ENCODE data around the gene FHAD1. TPM values are rescaled to one million over a fixed set of nuclear protein-coding genes. Genes with fewer than 3 reads are reported as not detected.

FHAD1 gene
- total and polyA plus RNA-seq, 10 of the 15 experiments (the other 5 are each of a cell fraction or from before 2014, with no cell fraction given): 0.09 to 1.0 (median 0.32) TPM; not detected in 2

GRCh38 chr1:15246960-15247614, at the start of gene FHAD1 (continued):
- TF ChIP-seq, protein P1, sequence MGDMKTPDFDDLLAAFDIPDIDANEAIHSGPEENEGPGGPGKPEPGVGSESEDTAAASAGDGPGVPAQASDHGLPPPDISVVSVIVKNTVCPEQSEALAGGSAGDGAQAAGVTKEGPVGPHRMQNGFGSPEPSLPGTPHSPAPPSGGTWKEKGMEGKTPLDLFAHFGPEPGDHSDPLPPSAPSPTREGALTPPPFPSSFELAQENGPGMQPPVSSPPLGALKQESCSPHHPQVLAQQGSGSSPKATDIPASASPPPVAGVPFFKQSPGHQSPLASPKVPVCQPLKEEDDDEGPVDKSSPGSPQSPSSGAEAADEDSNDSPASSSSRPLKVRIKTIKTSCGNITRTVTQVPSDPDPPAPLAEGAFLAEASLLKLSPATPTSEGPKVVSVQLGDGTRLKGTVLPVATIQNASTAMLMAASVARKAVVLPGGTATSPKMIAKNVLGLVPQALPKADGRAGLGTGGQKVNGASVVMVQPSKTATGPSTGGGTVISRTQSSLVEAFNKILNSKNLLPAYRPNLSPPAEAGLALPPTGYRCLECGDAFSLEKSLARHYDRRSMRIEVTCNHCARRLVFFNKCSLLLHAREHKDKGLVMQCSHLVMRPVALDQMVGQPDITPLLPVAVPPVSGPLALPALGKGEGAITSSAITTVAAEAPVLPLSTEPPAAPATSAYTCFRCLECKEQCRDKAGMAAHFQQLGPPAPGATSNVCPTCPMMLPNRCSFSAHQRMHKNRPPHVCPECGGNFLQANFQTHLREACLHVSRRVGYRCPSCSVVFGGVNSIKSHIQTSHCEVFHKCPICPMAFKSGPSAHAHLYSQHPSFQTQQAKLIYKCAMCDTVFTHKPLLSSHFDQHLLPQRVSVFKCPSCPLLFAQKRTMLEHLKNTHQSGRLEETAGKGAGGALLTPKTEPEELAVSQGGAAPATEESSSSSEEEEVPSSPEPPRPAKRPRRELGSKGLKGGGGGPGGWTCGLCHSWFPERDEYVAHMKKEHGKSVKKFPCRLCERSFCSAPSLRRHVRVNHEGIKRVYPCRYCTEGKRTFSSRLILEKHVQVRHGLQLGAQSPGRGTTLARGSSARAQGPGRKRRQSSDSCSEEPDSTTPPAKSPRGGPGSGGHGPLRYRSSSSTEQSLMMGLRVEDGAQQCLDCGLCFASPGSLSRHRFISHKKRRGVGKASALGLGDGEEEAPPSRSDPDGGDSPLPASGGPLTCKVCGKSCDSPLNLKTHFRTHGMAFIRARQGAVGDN (IDR thresholded peaks at IDR 0.05): peak; percentile 38; the same call in 1 of the 2 replicates
- TF ChIP-seq NKRF (conservative IDR thresholded peaks at IDR 0.05) (peak; percentile 75), DPF2 (IDR thresholded peaks at IDR 0.05) (peak; percentile 70; the same call in 1 of the 2 replicates), HDGF (IDR thresholded peaks at IDR 0.05) (no peak), YBX1 (IDR thresholded peaks at IDR 0.05) (no peak), GATAD2B (conservative IDR thresholded peaks at IDR 0.05; ENCODE audit: low read depth) (no peak; the same call in 1 of the 2 replicates), ZNF384 (IDR thresholded peaks at IDR 0.05; ENCODE audit: borderline replicate concordance, low read depth, low read length) (no peak), SUPT20H (IDR thresholded peaks at IDR 0.05; ENCODE audit: borderline replicate concordance, control insufficient read depth, low read depth, low read length) (no peak), CEBPB (IDR thresholded peaks at IDR 0.05; ENCODE audit: borderline replicate concordance in 1 of 2, low read depth in 2 of 2, low read length in 2 of 2) (no peak), TAF1 (IDR thresholded peaks at IDR 0.05; ENCODE audit: borderline replicate concordance, low read depth, low read length) (no peak), HDAC6 (IDR thresholded peaks at IDR 0.05; ENCODE audit: unreplicated experiment) (no peak), ZNF274 (IDR thresholded peaks at IDR 0.05; ENCODE audit: insufficient read depth, insufficient read length) (no peak), TBL1XR1 (IDR thresholded peaks at IDR 0.05; ENCODE audit: low read depth, low read length) (no peak)
- TF ChIP-seq, protein P2, sequence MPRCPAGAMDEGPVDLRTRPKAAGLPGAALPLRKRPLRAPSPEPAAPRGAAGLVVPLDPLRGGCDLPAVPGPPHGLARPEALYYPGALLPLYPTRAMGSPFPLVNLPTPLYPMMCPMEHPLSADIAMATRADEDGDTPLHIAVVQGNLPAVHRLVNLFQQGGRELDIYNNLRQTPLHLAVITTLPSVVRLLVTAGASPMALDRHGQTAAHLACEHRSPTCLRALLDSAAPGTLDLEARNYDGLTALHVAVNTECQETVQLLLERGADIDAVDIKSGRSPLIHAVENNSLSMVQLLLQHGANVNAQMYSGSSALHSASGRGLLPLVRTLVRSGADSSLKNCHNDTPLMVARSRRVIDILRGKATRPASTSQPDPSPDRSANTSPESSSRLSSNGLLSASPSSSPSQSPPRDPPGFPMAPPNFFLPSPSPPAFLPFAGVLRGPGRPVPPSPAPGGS (IDR thresholded peaks at IDR 0.05; ENCODE audit: borderline replicate concordance, insufficient read depth, low read depth, low read length, poor library complexity, severe bottlenecking): no peak
